ENCODE results near the gene ZMYND19.
A peak's percentile ranks its signal among the peaks of the same experiment; 100 is the strongest.

ZMYND19 gene

GRCh38 chr9:137588311-137588710, 2.0 kb downstream of the ZMYND19 start:
- Histone ChIP-seq H3K9me3 (ENCODE audit: control insufficient read depth, insufficient read depth, low read length) (no peaks in the 10 kb centered on the region), H3K36me3 (ENCODE audit: insufficient read depth, low read length) (peaks cover 8% of the 10 kb centered on the region; the same call in 1 of the 2 replicates), H3K4me1 (ENCODE audit: insufficient read depth, low read length) (peaks cover 3% of the 10 kb centered on the region; the same call in 1 of the 2 replicates), H3K9ac (ENCODE audit: low read depth, low read length) (no peak overlapping the region)

- H3K9ac ChIP-seq (ENCODE audit: low read depth, low read length): no peak overlapping the region
- no peaks in the 10 kb centered on the region for H3K9me3 ChIP-seq (ENCODE audit: control insufficient read depth, insufficient read depth, low read length)
- peaks cover 3% of the 10 kb centered on the region; the same call in 1 of the 2 replicates for H3K4me1 ChIP-seq (ENCODE audit: insufficient read depth, low read length)
- H3K36me3 ChIP-seq (ENCODE audit: insufficient read depth, low read length): peaks cover 8% of the 10 kb centered on the region; the same call in 1 of the 2 replicates
These were observed 3.5 kb downstream of the ZMYND19 start for GRCh38 chr9:137586854-137587253.

- Histone ChIP-seq H3K9me3 (ENCODE audit: control insufficient read depth, insufficient read depth, low read length) (no peaks in the 10 kb centered on the region), H3K9ac (ENCODE audit: low read depth, low read length) (no peak overlapping the region), H3K4me1 (ENCODE audit: insufficient read depth, low read length) (peaks cover 4% of the 10 kb centered on the region; the same call in 1 of the 2 replicates), H3K36me3 (ENCODE audit: insufficient read depth, low read length) (peaks cover 8% of the 10 kb centered on the region; the same call in 1 of the 2 replicates)
These were observed 6.4 kb downstream of the ZMYND19 start for GRCh38 chr9:137583957-137584356.

GRCh38 chr9:137583347-137583746, 7.0 kb downstream of the ZMYND19 start:
- H3K36me3 ChIP-seq (ENCODE audit: insufficient read depth, low read length): peaks cover 7% of the 10 kb centered on the region; the same call in 1 of the 2 replicates
- H3K4me1 ChIP-seq (ENCODE audit: insufficient read depth, low read length): peaks cover 4% of the 10 kb centered on the region; the same call in 1 of the 2 replicates
- H3K9ac ChIP-seq (ENCODE audit: low read depth, low read length): no peak overlapping the region
- no peaks in the 10 kb centered on the region for H3K9me3 ChIP-seq (ENCODE audit: control insufficient read depth, insufficient read depth, low read length)

- H3K9me3 ChIP-seq (ENCODE audit: control insufficient read depth, insufficient read depth, low read length): no peaks in the 10 kb centered on the region
- H3K4me1 ChIP-seq (ENCODE audit: insufficient read depth, low read length): peaks cover 8% of the 10 kb centered on the region
- H3K9ac ChIP-seq (ENCODE audit: low read depth, low read length): no peak overlapping the region
- H3K36me3 ChIP-seq (ENCODE audit: insufficient read depth, low read length): no peaks in the 10 kb centered on the region; the same call in 1 of the 2 replicates
These were observed 7.9 kb downstream of the ZMYND19 start for GRCh38 chr9:137582286-137582860.

GRCh38 chr9:137581361-137582285, 8.7 kb downstream of the ZMYND19 start:
- H3K9me3 ChIP-seq (ENCODE audit: control insufficient read depth, insufficient read depth, low read length): no peaks in the 10 kb centered on the region
- H3K36me3 ChIP-seq (ENCODE audit: insufficient read depth, low read length): no peaks in the 10 kb centered on the region; the same call in 1 of the 2 replicates
- H3K9ac ChIP-seq (ENCODE audit: low read depth, low read length): no peak overlapping the region
- peaks cover 10% of the 10 kb centered on the region for H3K4me1 ChIP-seq (ENCODE audit: insufficient read depth, low read length)

GRCh38 chr9:137580954-137581322, 9.4 kb downstream of the ZMYND19 start:
- Histone ChIP-seq H3K4me1 (ENCODE audit: insufficient read depth, low read length) (peaks cover 10% of the 10 kb centered on the region), H3K9ac (ENCODE audit: low read depth, low read length) (no peak overlapping the region), H3K36me3 (ENCODE audit: insufficient read depth, low read length) (no peaks in the 10 kb centered on the region; the same call in 1 of the 2 replicates)

GRCh38 chr9:137580209-137580953, 9.9 kb downstream of the ZMYND19 start:
- peaks cover 10% of the 10 kb centered on the region for H3K4me1 ChIP-seq (ENCODE audit: insufficient read depth, low read length)
- H3K36me3 ChIP-seq (ENCODE audit: insufficient read depth, low read length): peaks cover 4% of the 10 kb centered on the region
- no peak overlapping the region for H3K9ac ChIP-seq (ENCODE audit: low read depth, low read length)
- H3K9me3 ChIP-seq (ENCODE audit: control insufficient read depth, insufficient read depth, low read length): no peaks in the 10 kb centered on the region

More at GRCh38 chr9:137580954-137581322, 9.4 kb downstream of the ZMYND19 start:
- no peaks in the 10 kb centered on the region for H3K9me3 ChIP-seq (ENCODE audit: control insufficient read depth, insufficient read depth, low read length)

GRCh38 chr9:137579259-137579604, 11.1 kb downstream of the ZMYND19 start:
- H3K9ac ChIP-seq (ENCODE audit: low read depth, low read length): peak overlapping the region; percentile 93; the same call in 1 of the 2 replicates
- H3K36me3 ChIP-seq (ENCODE audit: insufficient read depth, low read length): peaks cover 11% of the 10 kb centered on the region
- H3K9me3 ChIP-seq (ENCODE audit: control insufficient read depth, insufficient read depth, low read length): no peaks in the 10 kb centered on the region
- H3K4me1 ChIP-seq (ENCODE audit: insufficient read depth, low read length): peaks cover 10% of the 10 kb centered on the region

GRCh38 chr9:137578518-137579258, 11.6 kb downstream of the ZMYND19 start, which contains the start of gene DPH7:
TSS of gene DPH7 (minus strand) at chr9:137578925. CDS start at chr9:137578777, 148 bp downstream.
- peaks cover 15% of the 10 kb centered on the region for H3K36me3 ChIP-seq (ENCODE audit: insufficient read depth, low read length)
- H3K9me3 ChIP-seq (ENCODE audit: control insufficient read depth, insufficient read depth, low read length): no peaks in the 10 kb centered on the region
- peak within 1 kb of the TSS; percentile 93 for H3K9ac ChIP-seq (ENCODE audit: low read depth, low read length)
- H3K4me1 ChIP-seq (ENCODE audit: insufficient read depth, low read length): peaks cover 10% of the 10 kb centered on the region

- Histone ChIP-seq H3K9me3 (ENCODE audit: control insufficient read depth, insufficient read depth, low read length) (no peaks in the 10 kb centered on the region), H3K36me3 (ENCODE audit: insufficient read depth, low read length) (peaks cover 22% of the 10 kb centered on the region), H3K4me1 (ENCODE audit: insufficient read depth, low read length) (peaks cover 10% of the 10 kb centered on the region), H3K9ac (ENCODE audit: low read depth, low read length) (no peak overlapping the region)
These were observed 14.4 kb downstream of the ZMYND19 start for GRCh38 chr9:137575716-137576411.

- Histone ChIP-seq H3K36me3 (ENCODE audit: insufficient read depth, low read length) (peaks cover 22% of the 10 kb centered on the region), H3K9ac (ENCODE audit: low read depth, low read length) (no peak overlapping the region), H3K4me1 (ENCODE audit: insufficient read depth, low read length) (peaks cover 7% of the 10 kb centered on the region), H3K9me3 (ENCODE audit: control insufficient read depth, insufficient read depth, low read length) (no peaks in the 10 kb centered on the region)
These were observed 15.0 kb downstream of the ZMYND19 start for GRCh38 chr9:137575364-137575715.

GRCh38 chr9:137574192-137574591, 16.1 kb downstream of the ZMYND19 start:
- H3K9ac ChIP-seq (ENCODE audit: low read depth, low read length): no peak overlapping the region
- peaks cover 22% of the 10 kb centered on the region for H3K36me3 ChIP-seq (ENCODE audit: insufficient read depth, low read length)
- H3K9me3 ChIP-seq (ENCODE audit: control insufficient read depth, insufficient read depth, low read length): no peaks in the 10 kb centered on the region
- H3K4me1 ChIP-seq (ENCODE audit: insufficient read depth, low read length): peaks cover 6% of the 10 kb centered on the region
